ENCODE measurements around the gene DNAJC7.

The DNAJC7 gene

DNA sequence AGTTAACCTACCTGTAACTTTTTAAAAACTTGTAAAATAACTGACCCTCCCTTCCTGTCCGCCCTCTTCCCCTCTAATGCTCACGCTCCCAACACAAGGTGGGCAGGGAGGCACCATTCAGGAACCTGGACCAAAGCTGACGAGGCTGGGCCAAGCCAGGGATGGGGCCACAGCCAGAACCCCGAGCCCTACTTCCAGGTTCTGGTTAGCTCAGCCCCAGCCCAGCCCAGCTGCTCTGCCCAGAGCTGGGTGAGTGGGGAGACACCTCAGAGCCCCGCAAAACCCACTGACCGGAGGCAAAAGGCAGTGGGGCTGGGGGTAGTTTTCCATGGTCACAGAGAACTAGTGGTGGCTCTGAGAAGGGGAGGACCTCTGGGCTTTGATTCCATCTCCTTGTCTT lies 43.2 kb downstream of the DNAJC7 start:
- TF ChIP-seq, protein P1, sequence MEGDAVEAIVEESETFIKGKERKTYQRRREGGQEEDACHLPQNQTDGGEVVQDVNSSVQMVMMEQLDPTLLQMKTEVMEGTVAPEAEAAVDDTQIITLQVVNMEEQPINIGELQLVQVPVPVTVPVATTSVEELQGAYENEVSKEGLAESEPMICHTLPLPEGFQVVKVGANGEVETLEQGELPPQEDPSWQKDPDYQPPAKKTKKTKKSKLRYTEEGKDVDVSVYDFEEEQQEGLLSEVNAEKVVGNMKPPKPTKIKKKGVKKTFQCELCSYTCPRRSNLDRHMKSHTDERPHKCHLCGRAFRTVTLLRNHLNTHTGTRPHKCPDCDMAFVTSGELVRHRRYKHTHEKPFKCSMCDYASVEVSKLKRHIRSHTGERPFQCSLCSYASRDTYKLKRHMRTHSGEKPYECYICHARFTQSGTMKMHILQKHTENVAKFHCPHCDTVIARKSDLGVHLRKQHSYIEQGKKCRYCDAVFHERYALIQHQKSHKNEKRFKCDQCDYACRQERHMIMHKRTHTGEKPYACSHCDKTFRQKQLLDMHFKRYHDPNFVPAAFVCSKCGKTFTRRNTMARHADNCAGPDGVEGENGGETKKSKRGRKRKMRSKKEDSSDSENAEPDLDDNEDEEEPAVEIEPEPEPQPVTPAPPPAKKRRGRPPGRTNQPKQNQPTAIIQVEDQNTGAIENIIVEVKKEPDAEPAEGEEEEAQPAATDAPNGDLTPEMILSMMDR (IDR thresholded peaks at IDR 0.05; ENCODE audit: low read depth, low read length): no peak

DNA sequence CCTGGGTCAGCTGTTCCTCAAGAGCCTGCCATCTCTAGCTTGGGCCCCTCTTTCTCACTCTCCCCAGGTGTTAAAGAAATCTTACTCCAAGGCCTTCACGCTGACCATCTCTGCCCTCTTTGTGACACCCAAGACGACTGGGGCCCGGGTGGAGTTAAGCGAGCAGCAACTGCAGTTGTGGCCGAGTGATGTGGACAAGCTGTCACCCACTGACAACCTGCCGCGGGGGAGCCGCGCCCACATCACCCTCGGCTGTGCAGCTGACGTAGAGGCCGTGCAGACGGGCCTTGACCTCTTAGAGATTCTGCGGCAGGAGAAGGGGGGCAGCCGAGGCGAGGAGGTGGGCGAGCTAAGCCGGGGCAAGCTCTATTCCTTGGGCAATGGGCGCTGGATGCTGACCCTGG lies 43.8 kb downstream of the DNAJC7 start:
- no peak overlapping the region for H3K4me3 ChIP-seq (ENCODE audit: low read depth, low read length)
- TF ChIP-seq, protein P1 (IDR thresholded peaks at IDR 0.05; ENCODE audit: low read depth, low read length): no peak

More for the DNA sequence above, 43.2 kb downstream of the DNAJC7 start:
- no peak overlapping the region for H3K4me3 ChIP-seq (ENCODE audit: low read depth, low read length)

DNA sequence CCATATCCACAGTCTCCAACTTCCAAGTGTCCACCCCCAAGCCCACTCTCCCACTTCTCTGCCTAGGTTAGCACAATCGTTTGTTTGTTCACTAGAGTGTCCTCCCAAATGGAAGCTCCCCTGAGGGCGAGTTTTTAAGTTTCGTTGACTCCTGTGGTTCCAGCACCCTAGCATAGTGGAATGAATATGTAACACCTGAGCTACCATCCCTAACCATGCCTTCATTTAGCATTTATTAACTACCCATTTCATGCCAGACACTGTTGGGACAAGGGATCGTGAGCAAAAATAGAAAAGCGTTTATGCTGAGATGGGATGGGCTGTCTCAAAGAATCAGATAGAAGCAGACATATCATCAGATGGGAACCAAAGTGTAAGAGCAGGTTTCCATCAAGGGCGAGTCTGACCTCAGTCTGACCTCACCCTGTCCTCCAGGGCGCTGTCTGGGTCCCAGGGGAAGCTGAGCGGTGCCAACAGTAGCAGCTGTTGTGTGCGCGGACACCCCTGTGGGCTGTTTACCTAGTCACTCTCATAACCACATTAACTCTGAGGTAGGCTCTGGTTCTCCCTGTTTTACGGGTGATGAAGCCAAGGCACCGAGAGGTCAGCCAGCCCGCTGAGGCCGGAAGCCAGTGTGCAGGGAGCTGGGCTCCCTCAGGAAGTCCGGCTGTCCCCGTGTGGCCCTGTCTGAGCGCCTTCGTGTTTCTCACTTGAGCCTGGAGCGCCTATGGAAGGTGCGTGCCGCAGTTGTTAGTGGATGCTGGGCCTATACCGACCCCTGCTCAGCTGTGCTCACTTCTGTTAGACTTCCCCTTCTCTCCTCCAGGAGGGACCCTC lies 44.5 kb downstream of the DNAJC7 start:
- H3K4me3 ChIP-seq (ENCODE audit: low read depth, low read length): no peak overlapping the region
- TF ChIP-seq, protein P1 (IDR thresholded peaks at IDR 0.05; ENCODE audit: low read depth, low read length): no peak

DNA sequence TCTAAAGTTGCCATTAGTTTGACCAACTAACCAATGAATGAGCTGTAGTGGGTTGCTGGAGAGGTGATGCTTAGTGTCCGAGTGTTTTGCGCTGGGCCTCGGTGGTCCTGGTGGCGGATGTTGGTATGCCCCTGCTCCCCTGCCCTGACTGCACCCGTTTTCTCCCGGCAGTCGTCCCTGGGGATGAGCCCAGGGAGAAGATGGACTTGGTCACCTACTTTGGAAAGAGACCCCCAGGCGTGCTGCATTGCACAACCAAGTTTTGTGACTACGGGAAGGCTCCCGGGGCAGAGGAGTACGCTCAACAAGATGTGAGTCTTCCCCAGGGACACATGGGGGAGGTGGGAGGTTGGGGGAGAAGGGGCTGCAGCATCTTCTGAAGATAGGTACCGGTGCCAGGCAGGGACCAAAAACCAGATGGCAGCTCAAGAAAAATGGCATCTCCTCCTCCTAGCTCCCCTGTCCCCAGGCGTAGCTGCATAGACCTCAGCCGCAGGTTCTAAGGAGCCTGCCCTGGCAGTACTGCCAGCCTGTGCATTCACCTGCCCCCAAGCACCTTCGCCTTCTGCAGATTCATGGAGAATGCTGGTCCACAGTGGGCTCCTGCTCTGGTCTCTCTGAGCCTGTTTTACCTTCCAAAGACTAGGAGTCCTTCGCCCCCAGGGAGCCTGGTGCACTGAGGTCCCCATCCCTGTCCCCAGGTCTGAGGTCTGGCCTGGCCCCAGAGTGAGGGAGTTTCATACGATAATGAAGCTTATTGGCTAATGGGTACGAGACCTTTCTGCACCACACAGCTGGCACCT lies 45.3 kb downstream of the DNAJC7 start:
- no peak overlapping the region for H3K4me3 ChIP-seq (ENCODE audit: low read depth, low read length)
- TF ChIP-seq, protein P1 (IDR thresholded peaks at IDR 0.05; ENCODE audit: low read depth, low read length): no peak

DNA sequence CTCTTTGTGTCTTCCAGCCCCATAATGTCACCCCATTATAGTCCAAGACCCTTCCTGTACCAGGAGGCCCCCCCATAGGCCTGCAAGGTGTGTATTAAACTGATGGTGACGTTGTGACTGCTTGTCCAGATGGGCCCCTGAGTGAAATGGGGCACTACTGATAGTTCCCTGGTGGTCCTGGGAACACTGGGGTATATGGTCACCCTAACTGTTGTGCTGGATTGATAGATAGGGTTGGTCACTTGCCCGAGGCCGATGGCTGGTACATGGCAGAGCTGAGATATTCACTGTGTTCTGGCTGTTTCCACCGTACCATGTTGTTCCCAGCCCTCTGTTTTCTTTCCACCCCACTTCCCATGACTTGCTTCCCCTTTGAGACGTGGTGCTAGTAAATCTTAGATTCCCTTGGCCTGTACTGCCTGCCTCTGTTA lies 46.3 kb downstream of the DNAJC7 start:
- H3K4me3 ChIP-seq (ENCODE audit: low read depth, low read length): no peak overlapping the region

DNA sequence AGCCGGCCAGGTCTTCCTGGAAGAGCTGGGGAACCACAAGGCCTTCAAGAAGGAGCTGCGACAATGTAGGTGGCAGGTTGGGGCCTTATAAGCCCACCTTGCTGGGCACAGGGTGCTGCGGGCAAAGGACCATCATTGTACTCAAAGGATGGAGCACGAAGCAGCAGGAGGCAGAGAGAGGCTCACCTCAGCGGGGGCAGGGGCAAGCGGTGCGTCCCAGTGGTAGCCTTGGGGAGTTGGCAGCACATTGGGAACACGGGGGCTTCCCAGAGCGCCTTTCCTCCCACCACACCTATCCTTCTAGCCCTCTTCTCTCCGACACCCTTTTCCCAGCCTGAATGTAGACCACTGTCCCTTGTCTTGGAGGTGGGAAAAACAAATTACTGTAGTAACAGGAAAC lies 48.6 kb downstream of the DNAJC7 start:
- TF ChIP-seq, protein P1 (IDR thresholded peaks at IDR 0.05; ENCODE audit: low read depth, low read length): no peak
- H3K4me3 ChIP-seq (ENCODE audit: low read depth, low read length): no peak overlapping the region

More for the DNA sequence above, 46.3 kb downstream of the DNAJC7 start:
- TF ChIP-seq, protein P1 (IDR thresholded peaks at IDR 0.05; ENCODE audit: low read depth, low read length): no peak
